ENCODE results near the gene RTN3. TPM values are rescaled to one million over a fixed set of nuclear protein-coding genes. Genes with fewer than 3 reads are reported as not detected.

Gene RTN3
- total and polyA plus RNA-seq, 9 of the 15 experiments (the other 6 are each of a cell fraction or from before 2014, with no cell fraction given): 41.6 to 169 (median 93.5) TPM

- intact Hi-C loops (cut with micrococcal nuclease) (loop anchor here (2.0 to 10.0 kb wide), 2 partner anchors 75 to 399 kb away; partner anchors contain the start of gene ATL3), in situ Hi-C loops (cut with MboI) (no loop called here)
- H3K4me1 ChIP-seq (replicated peaks in 1 of 2; ENCODE audit: control insufficient read depth in 2 of 2, insufficient read depth in 2 of 2, low read length in 2 of 2): peaks cover 11 to 25% of the 10 kb centered on the region in 2 experiments; a peak in 4 of 5 replicates
- FAIRE-seq: peak; percentile 72
- peak overlapping the region; percentile 41 for H2AFZ ChIP-seq (ENCODE audit: low read depth, low read length)
- POLR2A ChIA-PET: interaction anchor here (0.6 to 2.1 kb wide), 5 partner anchors 10 to 291 kb away, joined by 3 to 5 read pairs (median 3); no protein-coding TSS in a partner anchor
- no peak overlapping the region; the same call in 1 of the 2 replicates for H3K4me3 ChIP-seq
- peak overlapping the region; percentile 37 to 84; a peak in 2 of 4 replicates for H3K9ac ChIP-seq (ENCODE audit: insufficient read depth in 1 of 2, low read depth in 2 of 2, low read length in 2 of 2)
- H3K27ac ChIP-seq (ENCODE audit: extremely low read depth, low read depth, low read length): peak overlapping the region; percentile 57
- no peaks in the 10 kb centered on the region for H3K9me1 ChIP-seq (ENCODE audit: control insufficient read depth, insufficient read depth, low read length)
- WGBS (ENCODE audit: insufficient coverage, low coverage, missing lambda C conversion rate): 15% methylated on average over 12 of the region's 13 CpGs
- H3K36me3 ChIP-seq (ENCODE audit: control insufficient read depth, insufficient read depth, low read length): peaks cover 17% of the 10 kb centered on the region; the same call in 1 of the 3 replicates
- H4K20me1 ChIP-seq (replicated peaks; ENCODE audit: control insufficient read depth, insufficient read depth, low read length): 0 out of 2 replicates have a peak, but pooled peaks cover 6% of the 10 kb centered on the region
- no peaks in the 10 kb centered on the region for H3K9me3 ChIP-seq (replicated peaks; ENCODE audit: control insufficient read depth, insufficient read depth, low read depth, low read length)
- CTCF ChIA-PET (ENCODE audit: low intra/inter-chr PET ratio): no interaction called here
- peaks cover 50% of the 10 kb centered on the region for H3K79me2 ChIP-seq (ENCODE audit: control insufficient read depth, insufficient read depth, low read length)
- peak in 1 of 4 experiments; percentile 50 for DNase-seq (ENCODE audit: extremely low read depth in 1 of 4, low spot score in 3 of 4)
- peak overlapping the region; percentile 71 for H3K4me2 ChIP-seq (ENCODE audit: insufficient read depth, low read length)
- peak; percentile 80 for ATAC-seq
- no peaks in the 10 kb centered on the region for H3K27me3 ChIP-seq (ENCODE audit: control insufficient read depth in 2 of 2, insufficient read depth in 2 of 2, low read length in 2 of 2)
- no TSS peak for BruUV-seq (replicated peaks)
- TF ChIP-seq HCFC1 (IDR thresholded peaks at IDR 0.05; ENCODE audit: low read depth, low read length) (no peak), RCOR1 (IDR thresholded peaks at IDR 0.05; ENCODE audit: borderline replicate concordance in 1 of 2, low read depth in 2 of 2, low read length in 2 of 2) (no peak), TRIM24 (IDR thresholded peaks at IDR 0.05) (no peak), ID3 (CRISPR knock-in tag; IDR thresholded peaks at IDR 0.05) (no peak), ID3 (tag; IDR thresholded peaks at IDR 0.05) (0 out of 2 replicates have a peak, but pooled peaks have one; percentile 32), CREBBP (IDR thresholded peaks at IDR 0.05; ENCODE audit: low read depth, low read length) (no peak), BRD4 (IDR thresholded peaks at IDR 0.05) (no peak), SMARCA4 (IDR thresholded peaks at IDR 0.05) (no peak), NFIC (IDR thresholded peaks at IDR 0.05) (no peak), ZNF165 (CRISPR knock-in tag; IDR thresholded peaks at IDR 0.05; ENCODE audit: borderline replicate concordance) (no peak), SLC30A9 (CRISPR knock-in tag; IDR thresholded peaks at IDR 0.05) (no peak), ZEB2 (IDR thresholded peaks at IDR 0.05) (no peak), NCOA4 (IDR thresholded peaks at IDR 0.05; ENCODE audit: partially characterized antibody) (no peak), HOXB6 (CRISPR knock-in tag; IDR thresholded peaks at IDR 0.05; ENCODE audit: borderline replicate concordance) (no peak), XRCC3 (IDR thresholded peaks at IDR 0.05) (no peak), CBX5 (IDR thresholded peaks at IDR 0.05; ENCODE audit: borderline replicate concordance, low read depth) (no peak), ZNF212 (CRISPR knock-in tag; IDR thresholded peaks at IDR 0.05) (no peak), ZNF780A (CRISPR knock-in tag; IDR thresholded peaks at IDR 0.05) (no peak), DLX4 (CRISPR knock-in tag; IDR thresholded peaks at IDR 0.05) (no peak), CLOCK (CRISPR knock-in tag; IDR thresholded peaks at IDR 0.05; ENCODE audit: borderline replicate concordance) (no peak), PHTF2 (CRISPR knock-in tag; IDR thresholded peaks at IDR 0.05) (no peak), ZNF124 (CRISPR knock-in tag; IDR thresholded peaks at IDR 0.05) (no peak)
These were observed 64.2 kb downstream of the RTN3 start for GRCh38 chr11:63745304-63746170.

Data from K562 (cell line).